Measurements from ENCODE around the gene CDCA5.

GRCh38 chr11:65036931-65037330 lies 46.9 kb downstream of the CDCA5 start:
- TF ChIP-seq POLR2AphosphoS5 (IDR thresholded peaks at IDR 0.05; ENCODE audit: insufficient read depth in 1 of 2, low read depth in 1 of 2) (no peak), CTCF (IDR thresholded peaks at IDR 0.05) (no peak)
